COLO668 (cell line): ENCODE measurements around the gene FAM120A.

ENCODE experiments used
- DNase-seq: peaks from one replicate; lab custom pipeline; 2025; ENCODE audit not compliant: unreplicated experiment; lab: John Stamatoyannopoulos, UW

Gene FAM120A

GRCh38 chr9:93546356-93546755 lies 94.9 kb downstream of the FAM120A start:
- DNase-seq: peak; percentile 65

GRCh38 chr9:93549611-93550010 lies 98.1 kb downstream of the FAM120A start:
- DNase-seq: no peak

DNA sequence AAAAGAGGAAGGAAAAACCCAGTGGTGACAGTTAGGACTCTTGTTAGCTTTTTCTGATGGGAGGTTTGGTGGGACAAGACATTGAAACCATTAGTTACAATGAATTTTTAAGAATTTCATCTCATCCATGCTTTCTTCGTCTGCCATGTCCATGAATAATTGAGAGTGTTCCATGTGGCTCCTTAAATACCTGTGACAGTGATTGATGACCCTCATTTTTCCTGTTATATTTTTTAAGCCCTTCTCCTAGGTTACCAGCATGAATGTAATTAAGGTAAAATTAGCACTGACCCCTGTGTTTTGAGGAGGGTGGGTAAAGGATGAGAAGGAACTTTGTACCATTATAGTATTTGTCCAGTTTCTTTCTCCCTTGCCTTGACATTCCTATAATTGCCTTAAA lies 101.4 kb downstream of the FAM120A start:
- no peak for DNase-seq

- DNase-seq: no peak
Measured at GRCh38 chr9:93555370-93555769, 103.9 kb downstream of the FAM120A start.

DNA sequence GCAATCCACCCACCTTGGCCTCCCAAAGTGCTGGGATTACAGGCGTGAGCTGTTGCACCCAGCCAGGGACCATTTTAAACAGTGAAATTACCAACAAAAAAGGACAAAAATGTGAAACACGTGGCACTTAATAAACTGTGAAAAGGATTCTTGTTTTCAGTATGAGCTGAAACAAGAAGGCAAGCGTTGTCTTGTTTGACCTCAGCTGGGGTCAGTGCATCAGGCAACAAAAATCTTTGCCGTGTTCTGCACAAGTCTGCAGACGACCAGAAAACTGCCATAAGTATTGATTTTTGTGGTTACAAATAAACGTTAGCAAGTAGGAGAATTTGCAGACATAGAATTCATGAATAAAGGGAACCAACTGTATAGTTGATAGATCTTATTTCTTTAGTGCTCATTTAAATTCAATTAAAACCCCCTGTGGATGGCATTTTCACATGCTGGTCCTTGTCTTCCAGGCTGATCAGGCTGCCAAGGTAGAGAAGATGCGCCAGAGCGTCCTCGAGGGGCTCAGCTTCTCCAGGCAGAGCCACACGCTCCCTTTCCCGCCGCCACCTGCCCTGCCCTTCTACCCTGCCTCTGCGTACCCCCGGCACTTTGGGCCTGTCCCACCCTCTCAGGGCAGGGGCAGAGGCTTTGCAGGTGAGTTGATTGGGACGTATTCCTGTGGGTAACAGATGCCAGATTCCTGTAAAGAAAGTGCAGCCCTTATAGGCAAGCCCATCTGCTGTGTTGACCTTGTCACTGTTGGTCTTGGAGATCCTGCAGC lies 106.1 kb downstream of the FAM120A start:
- no peak for DNase-seq

DNA sequence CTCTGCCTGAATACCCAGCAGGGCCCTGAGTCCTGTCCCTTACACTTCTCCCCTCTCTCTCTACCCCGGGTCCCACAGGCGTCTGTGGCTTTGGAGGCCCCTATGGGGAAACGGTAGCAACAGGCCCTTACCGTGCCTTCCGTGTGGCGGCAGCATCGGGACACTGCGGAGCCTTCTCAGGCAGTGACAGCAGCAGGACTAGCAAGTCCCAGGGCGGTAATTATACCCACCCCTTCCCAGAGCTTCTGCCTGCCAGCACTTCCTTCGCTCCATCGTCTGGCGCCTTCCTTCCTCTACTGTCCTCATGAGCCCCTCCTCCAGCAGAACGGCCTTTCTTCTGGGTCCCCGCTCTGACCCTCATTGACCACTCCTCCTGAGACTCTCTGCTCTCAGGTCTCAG lies 107.0 kb downstream of the FAM120A start:
- DNase-seq: no peak

- DNase-seq: no peak
Measured at GRCh38 chr9:93560991-93561390, 109.5 kb downstream of the FAM120A start.

- no peak for DNase-seq
Measured at GRCh38 chr9:93562157-93562556, 110.7 kb downstream of the FAM120A start.

- DNase-seq: no peak
Measured at GRCh38 chr9:93565089-93565488, 113.6 kb downstream of the FAM120A start.

DNA sequence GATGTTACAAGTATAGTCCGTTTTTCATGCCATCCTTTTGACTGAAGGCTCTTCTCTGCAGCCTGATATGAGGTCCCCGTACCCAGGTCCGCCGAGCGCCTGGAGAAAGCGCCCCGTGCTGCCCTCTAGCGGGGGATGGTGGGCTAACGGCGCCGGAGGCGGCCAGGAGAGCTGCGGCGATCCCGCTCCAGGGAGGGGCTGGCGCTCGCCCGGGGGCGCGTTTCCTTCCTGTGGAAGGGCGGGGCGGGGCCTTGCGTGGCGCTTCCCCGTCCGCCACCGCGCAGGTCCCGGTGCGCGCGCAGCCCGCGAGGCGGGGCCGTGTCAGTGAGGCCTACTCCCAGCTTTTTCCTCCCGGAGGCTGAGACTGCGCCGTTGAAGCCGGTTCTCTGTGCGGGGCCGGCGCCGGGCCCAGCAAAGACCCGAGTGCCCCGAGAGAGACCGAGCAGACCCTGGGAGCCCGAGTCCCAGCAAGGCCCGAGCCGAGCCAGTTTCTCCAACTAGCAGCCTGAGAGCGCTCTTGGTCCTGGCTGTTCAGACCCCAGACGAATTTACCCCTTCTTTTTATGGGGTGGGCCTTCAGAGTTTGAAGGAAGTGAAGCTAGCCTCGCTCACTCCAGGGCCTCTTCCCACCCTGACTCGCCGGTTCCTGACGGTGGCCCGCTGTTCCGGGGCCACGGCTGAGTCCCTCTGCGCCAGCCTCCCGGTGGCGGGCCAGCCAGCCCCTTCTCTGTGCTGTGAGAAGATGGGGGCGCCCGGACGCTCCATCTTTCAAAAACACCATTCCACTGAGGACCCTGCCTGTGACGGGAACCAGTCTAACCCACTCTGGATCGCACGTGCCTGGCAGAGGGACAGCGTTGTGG lies 115.2 kb downstream of the FAM120A start:
- peak; percentile 99 for DNase-seq

GRCh38 chr9:93567271-93567959 lies 115.9 kb downstream of the FAM120A start:
- peak; percentile 35 for DNase-seq

- no peak for DNase-seq
Measured at GRCh38 chr9:93568169-93568568, 116.7 kb downstream of the FAM120A start.

DNA sequence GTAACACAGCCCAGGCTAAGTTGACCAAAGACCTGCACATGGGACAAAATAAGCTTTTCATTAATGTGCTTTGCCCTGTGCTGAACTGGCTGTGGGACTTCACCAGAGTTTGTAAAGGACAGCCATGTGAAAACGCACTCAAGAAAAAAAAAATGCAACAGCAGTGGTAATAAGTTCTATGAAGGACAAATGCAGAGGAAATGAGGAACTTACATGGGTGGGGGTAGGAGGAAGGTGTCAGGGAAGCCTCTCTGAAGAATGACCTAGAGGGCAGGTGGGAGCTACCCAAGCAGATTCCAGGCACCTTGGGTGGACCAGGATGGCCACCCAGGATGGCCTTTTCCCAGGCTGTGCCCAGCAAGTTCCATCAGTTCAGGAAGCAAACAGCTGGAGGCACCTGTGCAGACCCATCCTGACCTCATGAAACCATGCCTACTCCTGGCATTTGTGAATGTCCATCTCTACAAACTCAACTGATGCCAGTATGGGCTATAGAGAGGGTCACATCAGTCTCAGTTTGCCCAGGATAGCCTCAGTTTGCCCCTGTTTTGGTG lies 118.2 kb downstream of the FAM120A start:
- DNase-seq: no peak

GRCh38 chr9:93572221-93572620 lies 120.7 kb downstream of the FAM120A start:
- DNase-seq: no peak

- no peak for DNase-seq
Measured at GRCh38 chr9:93572636-93573515, 121.4 kb downstream of the FAM120A start.

- no peak for DNase-seq
Measured at GRCh38 chr9:93573516-93573828, 122.0 kb downstream of the FAM120A start.

DNA sequence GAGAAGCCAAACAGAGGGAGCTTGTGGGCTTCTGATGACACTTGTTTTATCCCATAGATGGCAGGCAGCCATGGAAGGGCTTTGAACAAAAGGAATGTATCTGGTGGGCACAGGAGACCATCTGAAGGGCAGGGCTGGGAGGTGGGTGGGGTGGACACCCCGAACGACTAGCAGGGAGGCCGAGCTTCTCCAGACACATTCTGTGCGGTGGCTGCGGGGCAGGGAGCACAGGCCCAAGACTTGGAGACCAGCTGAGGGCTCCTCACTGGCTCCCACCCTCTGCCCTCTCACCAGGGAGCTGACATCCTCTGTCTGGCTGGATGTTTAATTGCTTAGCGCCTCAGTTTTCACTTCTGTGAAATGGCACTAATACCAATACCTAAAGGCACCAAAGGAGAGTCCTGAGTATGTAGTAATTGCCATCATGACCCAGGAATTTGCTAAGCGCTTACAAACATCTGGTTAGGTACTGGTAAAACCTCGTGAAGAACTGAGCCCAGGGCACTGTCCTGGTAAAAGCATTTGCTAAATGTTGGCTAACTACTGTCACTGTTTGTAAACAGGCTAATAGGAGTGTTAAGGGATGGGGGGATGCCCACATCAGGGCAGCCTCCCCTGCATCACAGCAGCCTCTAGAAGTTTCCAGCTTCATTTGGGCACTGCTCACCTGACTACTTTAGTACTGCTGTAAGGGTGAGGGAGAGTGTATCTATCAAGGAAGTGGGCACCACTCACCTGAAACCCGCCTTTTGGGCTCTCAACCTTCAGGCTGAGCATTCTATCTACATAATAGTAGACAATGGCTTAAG lies 122.8 kb downstream of the FAM120A start:
- DNase-seq: no peak

- no peak for DNase-seq
Measured at GRCh38 chr9:93574900-93575795, 123.7 kb downstream of the FAM120A start.

- peak; percentile 48 for DNase-seq
Measured at GRCh38 chr9:93575796-93576257, 124.3 kb downstream of the FAM120A start.
